UCSD-AML1 (cell line): ENCODE measurements around the gene BCL6.

Experiments used
- DNase-seq: peaks from one replicate; lab custom pipeline; 2025; ENCODE audit not compliant: unreplicated experiment; lab: John Stamatoyannopoulos, UW

BCL6 gene

GRCh38 chr3:187719628-187720336 is 25.5 kb downstream of the BCL6 start:
- DNase-seq: no peak

GRCh38 chr3:187718802-187719201 is 26.5 kb downstream of the BCL6 start:
- DNase-seq: no peak

- DNase-seq: no peak
Observed at GRCh38 chr3:187717572-187717971, 27.7 kb downstream of the BCL6 start.

DNA sequence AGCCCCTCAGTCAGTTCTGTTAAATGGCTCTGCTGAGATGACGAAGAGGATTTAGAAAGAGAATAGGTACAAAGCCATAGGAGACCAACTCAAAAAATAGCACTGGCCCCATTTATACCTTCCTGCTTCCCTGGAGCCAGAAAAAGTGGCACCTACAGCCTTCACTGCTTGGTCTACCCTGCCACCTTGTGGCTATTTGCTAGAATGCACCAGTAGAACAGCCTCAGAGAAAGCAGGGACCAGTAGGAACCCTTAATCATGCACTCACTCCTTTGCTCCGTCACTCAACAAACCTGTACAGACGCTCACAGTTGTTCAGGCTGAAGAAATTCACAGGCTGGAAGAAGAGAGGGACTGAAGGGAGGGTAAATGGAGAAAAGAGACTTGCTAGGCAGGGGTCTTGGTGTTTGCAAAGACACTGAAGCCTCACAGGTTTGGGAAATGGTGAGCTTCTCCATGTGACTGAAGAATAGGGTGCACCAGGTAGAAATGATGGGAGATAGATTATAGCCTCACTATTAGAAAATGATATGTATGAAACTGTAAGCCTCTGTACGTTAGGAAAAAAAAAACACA is 30.8 kb downstream of the BCL6 start:
- DNase-seq: peak; percentile 53

GRCh38 chr3:187713504-187713903 is 31.8 kb downstream of the BCL6 start:
- no peak for DNase-seq

GRCh38 chr3:187709155-187709554 is 36.1 kb downstream of the BCL6 start:
- DNase-seq: no peak

DNA sequence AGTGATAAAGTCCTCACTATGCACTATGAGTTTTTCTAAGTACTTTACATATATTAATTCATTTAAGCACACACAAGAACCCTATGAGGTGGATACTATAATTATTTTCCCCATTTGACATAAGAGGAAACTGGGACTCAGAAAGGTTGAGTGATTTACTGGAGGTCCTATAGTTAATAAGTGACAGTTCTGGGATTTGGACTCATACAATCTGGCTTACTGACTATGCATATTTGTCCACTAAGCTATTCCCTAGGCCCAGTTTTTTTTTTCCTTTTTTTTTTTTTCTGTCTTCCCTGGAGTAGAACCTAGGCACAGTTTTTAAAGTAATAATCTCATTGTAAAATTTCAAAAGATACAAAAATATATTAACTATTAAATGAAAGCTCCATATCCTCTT is 36.6 kb downstream of the BCL6 start:
- DNase-seq: no peak

DNA sequence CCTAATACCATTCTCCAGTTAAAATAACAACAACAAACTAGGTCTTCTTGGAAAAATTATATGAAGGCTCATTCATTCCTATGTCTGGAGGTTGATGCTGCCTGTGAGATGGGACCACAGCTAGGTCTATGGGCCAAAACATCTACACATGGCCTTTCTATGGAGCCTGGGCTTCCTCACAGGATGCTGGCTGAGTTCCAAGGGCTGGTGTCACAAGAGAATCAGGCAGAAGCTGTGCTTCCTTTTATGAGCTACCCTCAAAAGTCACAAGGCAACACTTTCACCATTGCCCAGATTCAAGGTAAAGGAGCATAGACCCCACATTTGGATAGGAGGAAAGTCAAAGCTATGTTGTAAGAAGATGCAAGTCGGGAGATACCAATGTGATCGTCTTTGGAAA is 38.3 kb downstream of the BCL6 start:
- no peak for DNase-seq

GRCh38 chr3:187705164-187705563 is 40.1 kb downstream of the BCL6 start:
- no peak for DNase-seq

- DNase-seq: no peak
Observed at GRCh38 chr3:187702507-187703033, 42.7 kb downstream of the BCL6 start, which contains the start of gene RTP2. TSS of gene RTP2 (minus strand) at chr3:187702557. CDS start at chr3:187702128, 429 bp downstream.

- no peak for DNase-seq
Observed at GRCh38 chr3:187700249-187700648, 45.0 kb downstream of the BCL6 start.

DNA sequence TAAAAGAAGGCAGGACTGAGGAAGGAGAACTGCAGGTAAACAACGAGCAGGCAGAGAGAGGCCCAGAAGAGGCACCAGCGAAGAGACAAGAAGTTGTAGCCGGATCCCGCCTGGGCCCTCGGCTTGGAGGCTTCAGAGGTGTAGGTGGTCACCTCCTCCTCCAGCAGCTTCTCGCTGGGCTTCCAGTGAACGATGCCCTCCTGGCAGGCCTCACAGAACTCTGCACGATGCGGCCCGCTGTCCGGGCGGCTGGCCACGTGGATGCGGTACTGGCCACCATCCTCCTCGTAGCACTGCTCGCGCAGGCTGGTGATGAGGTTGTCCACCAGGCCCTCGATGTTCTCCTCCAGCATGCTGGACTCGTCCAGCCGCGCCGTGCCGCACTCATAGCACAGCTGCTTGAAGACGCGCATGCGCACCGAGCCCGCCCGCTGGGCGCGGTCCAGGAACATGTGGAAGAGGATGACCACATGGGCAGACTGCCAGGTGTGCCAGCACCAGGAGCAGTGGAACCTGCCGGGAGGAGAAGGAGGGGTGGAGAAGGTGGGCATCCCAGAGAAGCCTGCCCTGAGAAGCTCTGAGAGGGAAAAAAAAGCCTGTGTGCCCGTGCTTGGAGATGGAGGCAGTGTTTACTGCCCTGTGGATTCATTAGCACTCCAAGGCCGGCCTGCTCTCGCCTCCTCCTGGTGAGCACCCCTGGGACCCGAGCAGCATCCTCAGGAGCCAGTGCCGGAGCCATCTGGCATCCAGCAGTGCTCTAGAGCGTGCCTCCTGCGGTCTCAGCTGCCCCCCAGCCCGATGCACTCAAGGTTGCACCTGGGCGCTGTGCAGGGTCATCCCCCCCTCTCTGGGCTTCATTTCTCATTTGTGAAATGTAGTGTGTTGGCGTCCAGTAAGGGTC is 46.5 kb downstream of the BCL6 start:
- no peak for DNase-seq

DNA sequence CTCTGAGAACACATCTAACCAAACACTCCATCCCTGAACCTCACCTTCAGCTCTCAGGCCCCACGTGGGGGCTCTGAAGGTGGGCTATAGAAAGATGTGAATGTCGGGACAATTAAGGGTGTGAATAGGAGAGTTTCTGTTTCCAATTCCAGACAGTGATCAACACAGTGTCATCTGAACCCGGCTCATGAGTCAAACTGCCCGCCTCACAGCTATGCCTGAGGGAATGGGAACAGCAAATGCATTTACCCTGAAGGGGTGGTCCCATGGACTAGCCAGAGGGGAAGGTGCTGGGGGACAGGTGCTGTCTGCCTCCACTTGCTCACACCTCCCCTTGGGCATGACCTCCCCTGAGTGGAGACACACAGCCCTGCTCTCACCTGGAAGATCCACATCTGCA is 49.2 kb downstream of the BCL6 start:
- no peak for DNase-seq

DNA sequence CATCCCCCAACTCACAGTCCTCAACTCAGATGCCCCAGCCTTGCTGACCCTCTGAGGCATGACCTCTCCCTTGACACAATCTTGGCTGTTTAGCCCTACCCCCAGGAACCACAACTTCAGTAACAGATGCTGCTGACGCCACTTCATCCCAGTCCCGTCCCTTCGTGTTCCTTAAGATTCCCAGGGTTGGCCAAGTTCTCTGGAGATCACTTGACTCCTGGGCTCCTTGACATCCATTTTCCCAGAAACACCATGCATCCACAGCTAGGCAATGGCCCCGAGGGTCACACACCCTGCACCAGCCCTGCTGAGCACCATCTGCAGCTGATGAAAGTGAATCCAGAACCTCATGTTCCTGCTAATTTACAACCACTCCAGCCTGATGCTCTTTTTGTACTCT is 49.8 kb downstream of the BCL6 start:
- no peak for DNase-seq

DNA sequence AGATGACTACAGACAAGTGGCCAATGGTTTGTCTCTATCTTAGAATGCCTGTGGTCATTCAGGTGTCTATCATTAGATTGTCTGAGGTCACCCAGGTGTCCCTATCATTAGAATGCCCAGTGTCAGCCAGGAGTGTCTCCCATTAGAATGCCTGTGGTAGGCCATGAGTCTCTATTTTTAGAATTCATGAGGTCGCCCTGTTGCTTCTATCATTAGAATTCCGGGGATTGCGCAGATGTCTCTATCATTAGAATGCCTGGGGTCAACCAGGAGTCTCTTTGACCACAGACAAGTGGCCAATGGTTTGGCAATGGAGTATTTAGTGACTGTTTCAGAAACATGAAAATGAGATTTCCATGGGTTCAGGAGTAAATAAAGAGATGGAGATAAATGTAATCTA is 50.5 kb downstream of the BCL6 start:
- DNase-seq: no peak

DNA sequence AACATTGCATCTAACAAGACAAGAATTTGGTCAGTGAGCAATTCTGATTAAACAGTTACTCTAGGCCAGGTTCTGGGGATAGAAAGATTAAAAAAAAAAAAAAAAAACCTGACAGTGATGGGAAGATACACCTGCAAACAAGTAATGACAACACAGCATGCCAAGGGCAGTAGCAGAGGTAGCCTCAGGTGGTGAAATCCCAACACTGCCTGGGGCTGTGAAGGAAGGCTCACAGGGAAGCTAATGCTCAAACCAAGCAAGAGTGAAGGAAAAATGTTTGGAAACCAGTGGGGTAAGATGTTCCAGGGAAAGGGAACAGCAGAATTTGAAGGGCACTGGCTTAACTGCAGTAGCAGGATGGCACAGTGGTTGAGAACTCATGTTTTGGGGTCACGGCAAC is 51.8 kb downstream of the BCL6 start:
- DNase-seq: no peak

DNA sequence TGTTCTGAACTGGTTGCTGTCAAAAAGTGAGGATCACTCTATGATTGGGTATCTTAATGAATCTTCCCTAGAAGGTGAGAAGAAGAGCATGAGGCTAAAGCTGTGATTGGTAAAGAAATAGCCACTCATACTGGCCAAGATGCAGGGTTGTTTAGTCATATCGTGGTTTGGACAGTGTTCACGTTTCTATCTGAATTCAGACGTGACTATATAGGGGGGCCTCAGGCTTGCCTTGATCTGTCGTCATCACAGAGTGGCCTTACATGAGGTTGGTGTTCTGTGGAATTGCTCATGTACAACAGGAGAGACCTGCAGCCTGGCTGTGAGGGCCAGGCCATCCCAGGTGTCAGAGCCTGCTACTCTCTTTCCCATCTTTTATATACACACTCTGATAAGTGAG is 55.3 kb downstream of the BCL6 start:
- no peak for DNase-seq

GRCh38 chr3:187686621-187687273 is 58.5 kb downstream of the BCL6 start:
- DNase-seq: no peak

GRCh38 chr3:187685948-187686347 is 59.3 kb downstream of the BCL6 start:
- DNase-seq: no peak

GRCh38 chr3:187684880-187685279 is 60.4 kb downstream of the BCL6 start:
- no peak for DNase-seq

DNA sequence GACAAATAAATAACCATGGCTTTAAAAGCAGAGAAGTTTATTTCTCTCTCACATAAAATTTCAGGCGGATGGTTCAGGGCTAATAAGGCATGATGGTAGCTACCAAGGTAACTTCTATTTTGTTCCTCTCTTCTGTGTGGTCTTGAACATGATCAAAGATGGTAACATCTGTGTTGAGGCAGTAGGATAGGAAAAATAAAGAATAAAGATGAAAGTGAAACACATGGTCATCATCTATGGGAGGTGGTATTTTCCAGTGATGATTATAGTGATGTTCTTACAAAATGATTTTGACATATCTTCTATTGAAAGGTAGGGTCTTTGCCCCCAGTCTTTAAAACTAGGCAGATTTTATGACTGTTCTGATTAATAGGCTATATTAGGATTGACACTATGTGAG is 60.8 kb downstream of the BCL6 start:
- no peak for DNase-seq
